Fibroblast of villous mesenchyme (primary cell): ENCODE measurements around the gene SEMA6C. TPM values are rescaled to one million over a fixed set of nuclear protein-coding genes. Genes with fewer than 3 reads are reported as not detected.

ENCODE experiments used
- DNase-seq: peaks from one replicate; pipeline ENCODE4 v3.0.0-alpha.2; 2010; ENCODE audit warnings: low read depth
- H3K4me3 ChIP-seq: 2 replicates; pipeline ENCODE4 v1.5.1; 2011; ENCODE audit warnings: low read depth, mild to moderate bottlenecking, low read length
- total RNA-seq: library from RNA; depleted of rRNA; stranded (reverse); fragments of >200 nt; gene quantifications from 2 replicates; pipeline ENCODE4 v1.2.3, GENCODE V29; 2012
- TF ChIP-seq, protein P1 (sequence below): IDR thresholded peaks from 2 replicates; pipeline ENCODE4 v1.5.1; 2012; ENCODE audit warnings: low read depth, mild to moderate bottlenecking, low read length; ENCODE audit not compliant: insufficient read depth

SEMA6C gene
- total RNA-seq, 1 donor, result 0.86 TPM

DNA sequence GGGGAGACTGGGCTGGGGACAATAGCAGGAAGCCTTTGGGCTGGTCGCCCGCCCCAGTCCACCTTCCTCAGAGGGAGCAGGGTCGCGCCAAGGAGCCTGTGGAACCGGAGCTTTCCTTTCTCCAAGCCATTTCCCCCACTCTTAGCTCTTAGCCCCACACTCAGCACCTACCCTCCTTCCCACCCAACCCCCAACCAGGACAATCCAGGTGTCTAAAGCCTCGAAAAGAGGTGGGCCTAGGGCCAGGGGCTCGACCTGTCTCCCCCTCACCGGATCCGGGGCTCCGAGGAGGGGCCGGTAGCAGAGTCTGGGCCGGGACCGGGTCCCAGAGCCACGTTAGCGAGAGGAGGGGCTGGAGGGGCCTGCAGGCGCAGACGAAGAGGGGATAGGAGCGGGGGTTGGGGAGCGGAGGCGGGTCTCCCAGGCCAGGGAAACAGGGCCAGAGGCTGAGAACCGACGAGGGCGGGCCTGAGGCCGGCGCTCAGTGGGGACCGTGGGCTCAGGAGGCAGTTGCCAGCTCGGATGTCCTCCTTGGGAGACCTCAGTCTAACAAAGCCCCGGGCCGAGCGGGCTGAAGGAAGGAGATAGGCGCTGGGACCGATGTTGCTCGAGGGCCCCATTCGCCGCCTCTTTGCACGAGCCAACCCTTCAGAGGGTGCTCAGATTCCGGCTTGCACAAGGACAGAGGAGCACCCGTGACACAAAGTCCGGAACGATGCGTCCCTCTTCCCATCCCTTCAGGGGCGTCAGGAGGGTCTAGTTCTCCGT, 943 bp downstream of the SEMA6C start:
- peak overlapping the region; percentile 60 for H3K4me3 ChIP-seq
- peak; percentile 22 for DNase-seq
- TF ChIP-seq, protein P1, sequence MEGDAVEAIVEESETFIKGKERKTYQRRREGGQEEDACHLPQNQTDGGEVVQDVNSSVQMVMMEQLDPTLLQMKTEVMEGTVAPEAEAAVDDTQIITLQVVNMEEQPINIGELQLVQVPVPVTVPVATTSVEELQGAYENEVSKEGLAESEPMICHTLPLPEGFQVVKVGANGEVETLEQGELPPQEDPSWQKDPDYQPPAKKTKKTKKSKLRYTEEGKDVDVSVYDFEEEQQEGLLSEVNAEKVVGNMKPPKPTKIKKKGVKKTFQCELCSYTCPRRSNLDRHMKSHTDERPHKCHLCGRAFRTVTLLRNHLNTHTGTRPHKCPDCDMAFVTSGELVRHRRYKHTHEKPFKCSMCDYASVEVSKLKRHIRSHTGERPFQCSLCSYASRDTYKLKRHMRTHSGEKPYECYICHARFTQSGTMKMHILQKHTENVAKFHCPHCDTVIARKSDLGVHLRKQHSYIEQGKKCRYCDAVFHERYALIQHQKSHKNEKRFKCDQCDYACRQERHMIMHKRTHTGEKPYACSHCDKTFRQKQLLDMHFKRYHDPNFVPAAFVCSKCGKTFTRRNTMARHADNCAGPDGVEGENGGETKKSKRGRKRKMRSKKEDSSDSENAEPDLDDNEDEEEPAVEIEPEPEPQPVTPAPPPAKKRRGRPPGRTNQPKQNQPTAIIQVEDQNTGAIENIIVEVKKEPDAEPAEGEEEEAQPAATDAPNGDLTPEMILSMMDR, result no peak

GRCh38 chr1:151144474-151145303, 1.7 kb downstream of the SEMA6C start:
- TF ChIP-seq, protein P1, result no peak
- DNase-seq, result peak; percentile 10
- no peak overlapping the region for H3K4me3 ChIP-seq

- TF ChIP-seq, protein P1, result no peak
- DNase-seq, result no peak
- no peak overlapping the region for H3K4me3 ChIP-seq
Measured at GRCh38 chr1:151143986-151144385, 2.4 kb downstream of the SEMA6C start.

GRCh38 chr1:151143057-151143435, 3.4 kb downstream of the SEMA6C start:
- TF ChIP-seq, protein P1, result no peak
- no peak overlapping the region for H3K4me3 ChIP-seq
- DNase-seq, result no peak

DNA sequence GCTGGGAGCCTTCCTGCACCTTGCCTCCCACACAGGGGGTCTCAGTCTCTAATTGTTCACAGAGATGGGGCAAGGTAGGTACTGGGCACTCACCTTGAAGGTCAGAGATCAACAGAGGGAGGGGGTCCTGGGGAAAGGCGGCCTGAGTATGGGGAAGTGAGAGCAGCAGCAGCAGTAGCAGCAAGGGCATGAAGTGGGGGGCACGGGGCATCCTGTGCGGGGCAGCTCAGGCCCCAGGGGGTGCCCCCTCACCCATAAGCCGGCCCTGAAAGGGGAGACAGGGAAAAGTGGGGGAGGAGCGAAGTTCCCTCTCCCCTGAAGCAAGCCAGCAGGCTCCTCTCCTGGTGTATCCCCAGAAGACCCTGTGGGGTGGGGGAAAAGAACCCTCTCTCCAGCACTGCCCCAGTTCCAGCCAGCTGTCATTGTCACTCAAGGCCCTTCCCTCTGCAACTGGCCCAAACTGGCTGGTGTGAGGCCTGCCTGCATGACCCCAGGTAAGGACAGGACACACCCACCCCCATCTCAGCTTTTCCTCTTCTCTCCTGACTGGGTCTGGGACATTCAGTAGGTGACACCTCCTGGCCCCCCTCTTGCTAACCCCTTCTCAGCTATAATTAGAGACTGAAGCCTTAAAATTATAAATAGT, 3.9 kb downstream of the SEMA6C start:
- TF ChIP-seq, protein P1, result no peak
- DNase-seq, result no peak
- no peak overlapping the region for H3K4me3 ChIP-seq

DNA sequence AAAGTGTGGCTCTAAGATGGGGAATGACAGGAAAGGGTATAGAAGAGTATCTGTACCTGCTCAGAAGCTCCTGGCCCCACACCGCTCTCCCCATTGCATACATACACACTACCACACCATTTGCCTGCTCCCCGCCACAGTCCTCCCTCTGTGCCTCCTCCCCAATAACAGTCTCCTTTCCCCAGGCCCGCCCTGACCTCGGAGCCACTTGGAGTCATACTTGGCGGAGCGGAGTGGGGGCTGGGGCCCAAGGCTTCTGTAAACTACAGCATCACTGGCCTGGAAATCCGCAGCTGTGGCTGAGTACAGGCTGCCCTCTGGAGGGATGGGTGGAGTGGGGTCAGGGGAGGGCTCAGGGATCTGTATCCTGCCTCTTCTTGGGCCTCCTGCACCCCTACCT, 8.6 kb downstream of the SEMA6C start:
- H3K4me3 ChIP-seq, result no peak overlapping the region
- no peak for DNase-seq
- TF ChIP-seq, protein P1, result no peak
